SK-N-SH (cell line): ENCODE measurements around the gene ACACB. TPM values are rescaled to one million over a fixed set of nuclear protein-coding genes. Genes with fewer than 3 reads are reported as not detected.

Experiments used
- CTCF ChIA-PET: fragments of 300-600, 350-600 bp; formaldehyde crosslinking; extraction: SDS; loops from one replicate; lab custom pipeline; 2021; lab: Yijun Ruan, JAX
- POLR2A ChIA-PET: fragments of 350-600 bp; sonication (Branson Sonifier 250); formaldehyde crosslinking; extraction: SDS; loops from one replicate; lab custom pipeline; 2020; ENCODE audit warnings: antibody characterized with exemption, inconsistent platforms; lab: Yijun Ruan, JAX
- DNase-seq: peaks from one replicate; pipeline ENCODE4 v3.0.0; 2012
- H2AFZ ChIP-seq: fragments of 200-600 bp; sonication (generic); 2 replicates; pipeline ENCODE4 v1.8.1; 2016; ENCODE audit warnings: antibody characterized with exemption, mild to moderate bottlenecking, low read depth
- H3F3A ChIP-seq: fragments of 200-600 bp; sonication (generic); replicated peaks from 2 replicates; pipeline ENCODE3; 2016; ENCODE audit warnings: antibody characterized with exemption, mild to moderate bottlenecking; ENCODE audit not compliant: insufficient read depth
- H3K27ac ChIP-seq, 2 experiments: fragments of 200-500 bp in 1 of 2; fragments of 200-600 bp in 1 of 2; sonication (Bioruptor generic) in 1 of 2; sonication (generic), shearing (Covaris generic) in 1 of 2; 2 replicates each; pipeline versions ENCODE4 v1.5.1 to v1.6.1; 2014 to 2016; ENCODE audit warnings: low read depth in 2 of 2, inconsistent platforms in 1 of 2, low read length in 1 of 2, mild to moderate bottlenecking in 1 of 2, mixed read lengths in 1 of 2
- H3K27me3 ChIP-seq: fragments of 200-600 bp; sonication (generic), shearing (Covaris generic); 2 replicates; pipeline ENCODE4 v1.6.1; 2016; ENCODE audit warnings: mixed run types; ENCODE audit not compliant: insufficient read depth
- H3K36me3 ChIP-seq, 2 experiments: fragments of 200-500 bp in 1 of 2; fragments of 200-600 bp in 1 of 2; sonication (Bioruptor generic) in 1 of 2; sonication (generic) in 1 of 2; replicated peaks in 1 of 2; 2 replicates each; pipeline versions ENCODE3 to v1.5.1; 2014 to 2016; ENCODE audit warnings: low read length in 1 of 2, mild to moderate bottlenecking in 1 of 2; ENCODE audit not compliant: insufficient read depth in 2 of 2, control insufficient read depth in 1 of 2
- H3K4me1 ChIP-seq, 2 experiments: fragments of 200-500 bp in 1 of 2; fragments of 200-600 bp in 1 of 2; sonication (Bioruptor generic) in 1 of 2; sonication (generic), shearing (Covaris generic) in 1 of 2; 2 replicates each; pipeline versions ENCODE4 v1.5.1 to v1.6.1; 2014 to 2016; ENCODE audit warnings: low read depth in 1 of 2, low read length in 1 of 2, mixed run types in 1 of 2; ENCODE audit not compliant: insufficient read depth in 2 of 2, control insufficient read depth in 1 of 2
- H3K4me2 ChIP-seq: fragments of 200-600 bp; sonication (generic), shearing (Covaris generic); 2 replicates; pipeline ENCODE4 v1.6.1; 2017; ENCODE audit warnings: mixed run types
- H3K4me3 ChIP-seq, 2 experiments: fragments of 200-500 bp in 1 of 2; fragments of 200-600 bp in 1 of 2; sonication (Bioruptor generic) in 1 of 2; sonication (generic), shearing (Covaris generic) in 1 of 2; 2 replicates each; pipeline versions ENCODE4 v1.5.1 to v1.8.1; 2014 to 2016; ENCODE audit warnings: low read depth in 2 of 2, inconsistent platforms in 1 of 2, low read length in 1 of 2, mild to moderate bottlenecking in 1 of 2, mixed read lengths in 1 of 2, moderate library complexity in 1 of 2
- H3K79me2 ChIP-seq: fragments of 200-600 bp; sonication (generic); 2 replicates; pipeline ENCODE4 v1.8.1; 2017; ENCODE audit warnings: mild to moderate bottlenecking; ENCODE audit not compliant: insufficient read depth
- H3K9ac ChIP-seq: fragments of 200-600 bp; sonication (generic); 2 replicates; pipeline ENCODE4 v1.6.1; 2017; ENCODE audit warnings: mixed run types
- H3K9me2 ChIP-seq: fragments of 200-600 bp; sonication (generic); 2 replicates; pipeline ENCODE4 v1.6.1; 2017; ENCODE audit warnings: mixed run types
- H3K9me3 ChIP-seq: fragments of 200-600 bp; sonication (generic); 2 replicates; pipeline ENCODE4 v1.6.1; 2017; ENCODE audit warnings: mixed run types, mild to moderate bottlenecking, moderate library complexity
- H4K20me1 ChIP-seq: fragments of 200-600 bp; sonication (generic); 2 replicates; pipeline ENCODE4 v1.6.1; 2017; ENCODE audit warnings: mild to moderate bottlenecking, mixed run types; ENCODE audit not compliant: insufficient read depth
- FOSL2 ChIP-seq: IDR thresholded peaks from 2 replicates; pipeline ENCODE4 v1.4.0; 2012; ENCODE audit warnings: low read depth, mild to moderate bottlenecking, moderate library complexity, borderline replicate concordance
- GATA2 ChIP-seq: sonication (generic); formaldehyde crosslinking; IDR thresholded peaks from 2 replicates; pipeline ENCODE4 v1.5.0; 2020; ENCODE audit warnings: mild to moderate bottlenecking, missing genetic modification reagents
- IRF3 ChIP-seq: fragments of 150-350 bp; IDR thresholded peaks from 2 replicates; pipeline ENCODE4 v1.6.1; 2016; ENCODE audit warnings: mild to moderate bottlenecking, low read depth, low read length
- MEF2A ChIP-seq: IDR thresholded peaks from 2 replicates; pipeline ENCODE4 v1.4.0; 2012; ENCODE audit warnings: low read depth, borderline replicate concordance
- MXI1 ChIP-seq: IDR thresholded peaks from 2 replicates; pipeline ENCODE4 v1.6.1; 2012; ENCODE audit warnings: mild to moderate bottlenecking, low read depth, low read length, improper control_type of control experiment
- NFIC ChIP-seq: IDR thresholded peaks from 2 replicates; pipeline ENCODE4 v1.4.0; 2012; ENCODE audit warnings: borderline replicate concordance
- NRF1 ChIP-seq: IDR thresholded peaks from 2 replicates; pipeline ENCODE4 v1.6.1; 2012; ENCODE audit warnings: low read depth, mild to moderate bottlenecking, low read length
- POLR2AphosphoS5 ChIP-seq: IDR thresholded peaks from 2 replicates; pipeline ENCODE4 v1.6.1; 2012; ENCODE audit warnings: low read depth, low read length
- RAD21 ChIP-seq: IDR thresholded peaks from 2 replicates; pipeline ENCODE4 v1.6.1; 2012; ENCODE audit warnings: mild to moderate bottlenecking, low read length
- RFX5 ChIP-seq: IDR thresholded peaks from 2 replicates; pipeline ENCODE4 v1.6.1; 2012; ENCODE audit warnings: mild to moderate bottlenecking, improper control_type of control experiment, low read length
- RXRA ChIP-seq: IDR thresholded peaks from 2 replicates; pipeline ENCODE4 v1.4.0; 2012; ENCODE audit warnings: low read depth, mild to moderate bottlenecking, borderline replicate concordance
- SIN3A ChIP-seq: IDR thresholded peaks from 2 replicates; pipeline ENCODE4 v1.6.1; 2012; ENCODE audit warnings: low read depth, mild to moderate bottlenecking, low read length, moderate library complexity, borderline replicate concordance
- SMC3 ChIP-seq: IDR thresholded peaks from 2 replicates; pipeline ENCODE4 v1.6.1; 2012; ENCODE audit warnings: low read depth, low read length, improper control_type of control experiment
- YY1 ChIP-seq: IDR thresholded peaks from 2 replicates; pipeline ENCODE4 v1.4.0; 2012; ENCODE audit warnings: low read depth, mild to moderate bottlenecking
- ZBTB33 ChIP-seq: IDR thresholded peaks from 2 replicates; pipeline ENCODE4 v1.4.0; 2012; ENCODE audit warnings: low read depth, borderline replicate concordance
- WGBS: methylation state at CpG from one replicate; pipeline ENCODE4 v1.1.6; 2017; ENCODE audit warnings: low lambda C conversion rate; 5-methylcytosine and 5-hydroxymethylcytosine counted together
- polyA plus RNA-seq, 3 experiments: library from polyadenylated mRNA; depleted of rRNA; stranded (reverse); fragments of >200 nt; gene quantifications; 2 replicates each; pipeline ENCODE4 v1.2.3, GENCODE V29; 2012

Gene ACACB
- polyA plus RNA-seq, 1 of the 3 experiments (the other 2 are of a cell fraction), result 6.1 TPM

- no peak for TF ChIP-seq IRF3
These were observed 23.4 kb downstream of the ACACB start (continued) for GRCh38 chr12:109139791-109140190.

GRCh38 chr12:109140560-109140959 is 24.2 kb downstream of the ACACB start:
- Histone ChIP-seq H3K9ac (no peak overlapping the region), H2AFZ (no peak overlapping the region), H3F3A (no peaks in the 10 kb centered on the region), H3K9me3 (no peaks in the 10 kb centered on the region), H3K79me2 (no peaks in the 10 kb centered on the region), H3K27me3 (no peaks in the 10 kb centered on the region), H3K36me3 (no peaks in the 10 kb centered on the region), H3K9me2 (no peaks in the 10 kb centered on the region), H3K27ac (no peak overlapping the region), H4K20me1 (no peaks in the 10 kb centered on the region), H3K4me2 (no peak overlapping the region), H3K4me1 (no peaks in the 10 kb centered on the region), H3K4me3 (no peak overlapping the region)
- TF ChIP-seq YY1, result no peak
- TF ChIP-seq RXRA, result no peak
- TF ChIP-seq IRF3, result no peak
- TF ChIP-seq SMC3, result no peak
- no peak for TF ChIP-seq NRF1
- no peak for TF ChIP-seq MEF2A
- no peak for TF ChIP-seq GATA2 (CRISPR knock-in tag)
- TF ChIP-seq ZBTB33, result no peak
- TF ChIP-seq RAD21, result no peak
- TF ChIP-seq RFX5, result no peak
- TF ChIP-seq POLR2AphosphoS5, result no peak
- no peak for TF ChIP-seq FOSL2
- TF ChIP-seq MXI1, result no peak
- TF ChIP-seq NFIC, result no peak
- TF ChIP-seq SIN3A, result no peak
- DNase-seq, result no peak
- CTCF ChIA-PET, result no interaction called here
- POLR2A ChIA-PET, result no interaction called here
- WGBS, result 80% methylated on average over 4 of the region's 4 CpGs
